HG03342 (cell line): ENCODE measurements around the gene DDB1.

Experiments
- ATAC-seq: cut with Tn5 transposase; IDR thresholded peaks from one replicate; pipeline ENCODE4 v1.9.1; 2021; ENCODE audit warnings: mild to moderate bottlenecking, moderate library complexity; ENCODE audit not compliant: unreplicated experiment

Gene DDB1

DNA sequence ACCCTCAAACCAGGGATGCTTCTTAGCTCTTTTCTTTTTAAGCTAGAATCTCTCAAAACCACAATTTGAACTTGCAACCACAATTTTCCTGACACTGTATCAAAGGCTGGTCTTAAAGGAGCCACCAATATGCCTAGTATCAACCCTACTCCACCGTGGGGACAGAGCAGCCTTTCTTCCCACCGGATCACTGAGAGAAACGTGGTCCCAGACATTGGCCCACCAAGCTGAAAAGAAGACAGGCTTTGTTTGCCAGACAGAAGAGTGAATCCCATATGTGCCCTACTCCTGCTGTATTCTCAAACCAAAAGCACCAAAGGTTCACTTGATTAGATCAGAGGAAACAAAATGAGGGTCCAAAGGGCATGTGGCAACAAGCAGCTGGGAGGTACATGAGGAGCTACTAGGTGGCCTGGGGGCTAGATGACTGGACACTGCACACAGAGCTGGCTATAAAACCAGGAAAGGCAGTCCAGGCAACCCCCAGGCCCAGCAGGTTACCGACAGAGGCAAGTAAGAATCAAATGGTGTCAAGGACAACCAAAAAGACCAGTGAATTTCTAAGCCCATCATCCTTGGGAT, 34.2 kb downstream of the DDB1 start:
- no peak for ATAC-seq

- no peak for ATAC-seq
Measured at GRCh38 chr11:61297746-61298145, 35.2 kb downstream of the DDB1 start.

DNA sequence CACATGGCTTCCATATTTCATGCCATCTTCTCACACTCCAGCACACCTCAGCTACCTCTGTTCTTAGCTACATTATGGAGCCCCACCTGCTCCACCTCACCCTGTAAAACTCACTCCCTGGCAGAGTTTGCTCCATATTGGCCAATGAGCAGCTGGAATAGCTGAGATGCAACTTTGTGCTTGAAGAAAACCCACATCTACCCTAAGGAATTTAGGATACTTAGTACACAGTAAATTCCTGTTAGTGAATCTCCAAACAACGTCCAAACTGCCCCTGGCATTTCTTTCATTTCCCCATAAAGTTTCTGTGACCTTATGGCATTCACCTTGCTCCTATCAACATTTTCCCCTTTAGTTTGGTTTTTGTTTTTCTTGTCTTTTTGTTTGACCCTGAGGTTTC, 35.6 kb downstream of the DDB1 start:
- no peak for ATAC-seq

DNA sequence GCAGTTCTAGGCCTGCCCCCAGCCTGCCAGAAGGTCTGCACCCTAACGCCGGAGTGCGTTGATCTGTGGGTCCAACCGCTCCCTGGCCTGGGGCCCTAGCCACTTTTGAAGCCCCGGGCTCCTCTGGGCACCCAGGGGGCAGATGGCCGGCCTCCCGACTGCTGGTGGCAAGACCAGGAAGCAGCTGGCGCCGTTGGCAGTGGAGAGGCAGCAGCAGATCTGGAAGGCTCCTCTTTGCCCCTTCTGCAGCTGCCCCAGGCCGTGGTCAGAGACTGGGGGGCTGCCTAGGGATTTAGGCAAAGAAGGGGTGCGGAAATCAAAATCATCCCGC, 37.3 kb downstream of the DDB1 start:
- no peak for ATAC-seq

DNA sequence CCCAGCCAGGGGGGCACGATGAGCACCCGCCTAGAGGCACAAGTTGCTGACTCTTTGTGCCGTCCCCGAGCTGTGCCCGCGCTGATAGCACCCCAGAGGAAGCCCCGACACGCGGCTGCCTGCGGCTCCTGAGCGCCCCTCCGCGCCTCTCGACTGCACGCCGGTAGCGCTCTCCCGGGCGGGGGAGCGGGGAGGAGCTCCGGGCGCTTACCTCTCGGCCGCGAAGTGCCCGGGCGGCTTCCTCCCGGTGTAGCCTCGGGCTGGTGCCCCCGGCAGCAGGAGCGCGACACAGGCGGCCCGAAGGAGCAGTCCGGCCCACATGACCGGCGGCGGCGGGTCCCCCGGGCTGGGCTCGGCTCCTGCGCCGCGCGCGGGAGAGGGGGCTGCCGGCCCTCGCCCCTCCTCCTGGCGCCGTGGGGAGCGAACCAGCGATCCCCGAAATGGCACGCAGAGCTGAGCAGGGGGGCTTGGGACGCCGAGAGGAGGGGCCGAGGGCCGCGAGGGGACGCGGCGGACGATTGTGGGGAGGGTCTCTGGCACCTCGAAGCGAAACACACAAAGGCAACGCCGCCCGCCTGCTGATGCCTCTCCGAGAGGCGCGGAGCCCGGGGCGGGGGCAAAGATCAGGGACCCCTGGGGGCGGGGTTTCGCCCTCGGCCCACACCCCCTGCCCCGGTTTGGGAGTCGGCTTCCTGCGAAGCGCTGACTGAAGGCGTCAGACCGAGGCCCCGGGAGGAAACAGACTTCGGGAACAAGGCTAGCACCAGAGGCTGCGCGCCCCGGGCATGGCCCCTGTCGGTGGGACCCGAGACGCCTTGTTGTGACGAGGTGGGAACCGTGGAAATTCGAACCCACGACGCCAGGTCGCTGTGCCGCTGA, 37.9 kb downstream of the DDB1 start, which contains the start of gene VWCE:
Gene VWCE, minus strand, starts transcription at position 600 of the 879 bp plus-strand sequence. Its CDS starts 279 bp downstream, at position 321.
- ATAC-seq = peak; percentile 72

- ATAC-seq = peak; percentile 22
Measured at GRCh38 chr11:61293867-61294716, 38.8 kb downstream of the DDB1 start.

GRCh38 chr11:61292356-61292755, 40.5 kb downstream of the DDB1 start:
- no peak for ATAC-seq

GRCh38 chr11:61290905-61291690, 41.8 kb downstream of the DDB1 start:
- no peak for ATAC-seq

GRCh38 chr11:61287338-61287977, 45.4 kb downstream of the DDB1 start:
- no peak for ATAC-seq

DNA sequence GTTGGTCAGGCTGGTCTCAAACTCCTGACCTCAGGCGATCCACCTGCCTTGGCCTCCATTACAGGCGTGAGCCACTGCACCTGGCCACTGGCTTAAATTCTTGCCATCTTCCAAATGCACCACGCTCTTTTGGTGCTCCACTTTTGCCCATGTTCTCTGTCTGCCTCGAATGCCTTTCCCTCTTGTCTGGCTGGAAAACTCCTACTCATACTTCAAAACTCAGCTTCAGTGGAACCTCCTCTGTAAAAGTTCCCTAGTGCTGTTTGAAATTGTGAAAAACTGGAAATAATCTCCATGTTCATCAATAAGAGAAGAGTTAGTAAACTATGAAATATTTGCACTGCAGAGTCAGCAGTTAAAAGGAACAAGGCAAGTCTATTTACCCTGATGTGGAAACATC, 49.3 kb downstream of the DDB1 start:
- ATAC-seq = no peak

GRCh38 chr11:61281581-61282250, 51.2 kb downstream of the DDB1 start:
- no peak for ATAC-seq

DNA sequence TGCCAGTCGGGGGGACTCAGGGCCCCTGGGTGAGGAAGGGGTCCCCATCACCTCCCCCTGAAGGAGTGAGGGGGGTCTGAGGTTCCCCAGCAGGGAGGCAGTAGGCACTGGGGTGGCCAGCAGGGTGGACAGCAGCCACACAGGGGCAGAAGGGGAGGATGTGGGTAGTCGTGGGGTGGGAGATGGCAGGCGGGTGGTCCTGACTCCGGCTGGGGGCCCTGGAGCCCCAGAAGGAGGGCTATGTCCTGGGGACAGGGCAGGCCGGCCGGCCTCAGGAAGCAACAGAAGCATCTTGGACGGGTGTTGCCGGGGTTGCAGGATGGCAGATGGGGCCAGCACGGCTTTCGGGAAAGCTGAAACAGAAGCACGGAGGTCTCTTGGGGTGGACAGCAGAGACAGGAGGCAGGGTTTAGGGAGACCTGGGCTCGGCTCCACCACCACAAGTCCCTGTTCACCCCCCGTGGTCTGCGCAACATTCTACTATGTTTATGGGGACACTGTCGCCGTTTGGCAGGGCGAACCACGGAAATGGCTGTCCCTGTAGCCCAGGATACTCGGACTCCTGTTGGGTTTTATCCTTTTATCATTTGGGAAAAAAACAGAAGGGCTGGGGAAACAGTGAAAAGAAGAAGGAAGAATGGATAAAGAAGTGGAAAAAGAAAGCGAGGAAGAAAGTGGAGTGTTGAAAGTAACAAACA, 51.9 kb downstream of the DDB1 start:
- ATAC-seq = no peak

- no peak for ATAC-seq
Measured at GRCh38 chr11:61279934-61280659, 52.8 kb downstream of the DDB1 start.

DNA sequence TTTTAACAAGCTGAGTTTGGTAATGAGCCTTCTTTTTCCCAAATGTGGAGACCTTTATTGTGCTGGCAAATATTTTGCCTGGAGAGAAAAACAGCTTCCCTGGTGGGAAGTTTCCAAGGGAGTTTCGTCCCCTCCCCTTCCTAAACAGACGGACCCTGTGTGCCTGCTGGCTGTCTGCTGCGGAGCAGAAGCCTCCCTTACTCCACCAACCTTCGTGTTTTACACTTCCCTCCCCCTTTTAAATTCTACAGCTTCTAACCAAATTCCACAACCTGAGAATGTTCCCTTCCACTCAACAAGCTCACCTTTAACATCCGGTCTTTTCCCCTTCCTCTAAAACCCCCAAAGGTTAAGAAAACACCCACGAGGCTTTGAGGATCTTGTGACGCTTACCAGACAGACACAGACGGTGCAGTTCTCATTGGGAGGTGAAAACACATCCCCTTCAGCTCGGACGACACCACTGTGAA, 54.9 kb downstream of the DDB1 start:
- ATAC-seq = no peak

- no peak for ATAC-seq
Measured at GRCh38 chr11:61277186-61278000, 55.5 kb downstream of the DDB1 start.

DNA sequence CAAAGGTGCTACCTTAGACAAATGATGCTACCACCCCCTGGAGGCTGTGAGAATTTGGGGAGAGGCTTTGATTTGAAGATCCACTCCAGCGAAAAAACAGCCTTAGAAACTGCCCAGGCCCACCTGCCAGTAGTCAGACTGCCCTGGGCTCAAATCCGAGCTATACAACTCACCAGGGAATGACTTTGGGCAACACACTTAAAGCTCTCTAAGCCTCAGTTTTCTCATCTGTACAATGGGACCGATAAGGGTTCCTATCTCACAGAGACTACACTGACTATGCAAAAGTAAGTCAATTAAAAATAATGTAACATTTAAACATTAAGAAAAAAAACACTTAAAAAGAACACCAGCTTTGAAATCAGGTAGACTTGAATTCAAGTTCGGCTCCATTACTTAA, 57.7 kb downstream of the DDB1 start:
- no peak for ATAC-seq

DNA sequence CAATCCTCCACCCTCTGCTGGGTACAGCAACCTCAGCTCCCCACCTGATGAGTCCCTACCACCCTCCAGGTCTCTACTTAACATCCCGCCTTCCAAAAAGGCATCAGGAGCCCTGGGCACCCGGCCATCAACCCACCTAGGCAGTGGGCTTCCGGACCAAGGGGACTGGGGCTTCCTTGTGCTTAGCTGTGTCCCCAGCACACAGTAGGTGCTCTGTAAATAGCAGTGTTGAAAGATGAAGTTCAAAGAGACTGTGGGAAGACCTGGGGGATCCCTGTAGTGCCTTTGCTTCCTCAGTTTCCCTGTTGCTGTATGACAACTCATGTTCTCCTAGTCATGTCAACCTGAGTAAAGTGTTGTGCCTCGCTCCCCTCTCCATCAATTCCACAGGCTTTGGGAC, 58.8 kb downstream of the DDB1 start:
- ATAC-seq = no peak
